HepG2 (cell line): ENCODE measurements around the gene APC2.

Source experiments
- CBFB ChIP-seq: sonication (generic); formaldehyde crosslinking; IDR thresholded peaks from 2 replicates; pipeline ENCODE4 v1.4.0; 2020; ENCODE audit warnings: missing genetic modification reagents
- CC2D1A ChIP-seq: sonication (generic); formaldehyde crosslinking; IDR thresholded peaks from 2 replicates; pipeline ENCODE4 v1.8.1; 2023; ENCODE audit warnings: mild to moderate bottlenecking, missing genetic modification reagents
- CREB1 ChIP-seq, 2 experiments: fragments of 450-650 bp in 1 of 2; IDR thresholded peaks; 2 replicates each; pipeline ENCODE4 v1.6.1; 2016 to 2017; ENCODE audit warnings: control low read depth in 1 of 2, mild to moderate bottlenecking in 1 of 2, missing compliant biosample characterization in 1 of 2, missing genetic modification characterization in 1 of 2
- FOXO1 ChIP-seq: sonication (generic); formaldehyde crosslinking; IDR thresholded peaks from 2 replicates; pipeline ENCODE4 v1.4.0; 2020; ENCODE audit warnings: missing genetic modification reagents
- JUN ChIP-seq: sonication (generic); formaldehyde crosslinking; IDR thresholded peaks from 2 replicates; pipeline ENCODE4 v1.4.0; 2020; ENCODE audit warnings: mild to moderate bottlenecking, missing genetic modification reagents
- NONO ChIP-seq, 2 experiments: fragments of 450-650 bp in 1 of 2; sonication (generic) in 1 of 2; formaldehyde crosslinking in 1 of 2; IDR thresholded peaks in 1 of 2; conservative IDR thresholded peaks in 1 of 2; 2 replicates each; pipeline versions ENCODE4 v1.6.1 to v1.8.0; 2017 to 2022; ENCODE audit warnings: mild to moderate bottlenecking in 1 of 2, missing genetic modification reagents in 1 of 2, moderate library complexity in 1 of 2
- SIN3A ChIP-seq: IDR thresholded peaks from 2 replicates; pipeline ENCODE4 v1.6.1; 2011; ENCODE audit warnings: low read depth, mild to moderate bottlenecking, control low read depth, low read length, borderline replicate concordance
- TF ChIP-seq, protein P1 (sequence below): sonication (generic); formaldehyde crosslinking; IDR thresholded peaks from 2 replicates; pipeline ENCODE4 v1.5.0; 2020; ENCODE audit warnings: mild to moderate bottlenecking, missing genetic modification reagents, moderate library complexity

- TF ChIP-seq FOXO1 (CRISPR knock-in tag) = no peak
- TF ChIP-seq JUN (CRISPR knock-in tag) = no peak
- no peak for TF ChIP-seq CBFB (CRISPR knock-in tag)
- TF ChIP-seq, protein P1, sequence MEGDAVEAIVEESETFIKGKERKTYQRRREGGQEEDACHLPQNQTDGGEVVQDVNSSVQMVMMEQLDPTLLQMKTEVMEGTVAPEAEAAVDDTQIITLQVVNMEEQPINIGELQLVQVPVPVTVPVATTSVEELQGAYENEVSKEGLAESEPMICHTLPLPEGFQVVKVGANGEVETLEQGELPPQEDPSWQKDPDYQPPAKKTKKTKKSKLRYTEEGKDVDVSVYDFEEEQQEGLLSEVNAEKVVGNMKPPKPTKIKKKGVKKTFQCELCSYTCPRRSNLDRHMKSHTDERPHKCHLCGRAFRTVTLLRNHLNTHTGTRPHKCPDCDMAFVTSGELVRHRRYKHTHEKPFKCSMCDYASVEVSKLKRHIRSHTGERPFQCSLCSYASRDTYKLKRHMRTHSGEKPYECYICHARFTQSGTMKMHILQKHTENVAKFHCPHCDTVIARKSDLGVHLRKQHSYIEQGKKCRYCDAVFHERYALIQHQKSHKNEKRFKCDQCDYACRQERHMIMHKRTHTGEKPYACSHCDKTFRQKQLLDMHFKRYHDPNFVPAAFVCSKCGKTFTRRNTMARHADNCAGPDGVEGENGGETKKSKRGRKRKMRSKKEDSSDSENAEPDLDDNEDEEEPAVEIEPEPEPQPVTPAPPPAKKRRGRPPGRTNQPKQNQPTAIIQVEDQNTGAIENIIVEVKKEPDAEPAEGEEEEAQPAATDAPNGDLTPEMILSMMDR = no peak
- no peak for TF ChIP-seq CC2D1A (CRISPR knock-in tag)
- no peak for TF ChIP-seq CREB1 (IDR thresholded peaks at IDR 0.05)
- TF ChIP-seq CREB1 (CRISPR knock-in tag; IDR thresholded peaks at IDR 0.05) = no peak
- TF ChIP-seq NONO (IDR thresholded peaks at IDR 0.05) = no peak
- TF ChIP-seq NONO (CRISPR knock-in tag; conservative IDR thresholded peaks at IDR 0.05) = no peak
- no peak for TF ChIP-seq SIN3A
Observed at GRCh38 chr19:1473085-1473851, 23.3 kb downstream of the APC2 start.
